H9 (cell line): ENCODE measurements around the gene ZIK1. TPM values are rescaled to one million over a fixed set of nuclear protein-coding genes. Genes with fewer than 3 reads are reported as not detected.

Experiments
- DNase-seq: peaks from one replicate; pipeline ENCODE4 v3.0.0-alpha.2; 2017
- H2AFZ ChIP-seq: one replicate; pipeline ENCODE4 v1.6.1; 2013; ENCODE audit warnings: mild to moderate bottlenecking, low read length, control low read depth, moderate library complexity
- H2AK5ac ChIP-seq: 2 replicates; pipeline ENCODE4 v1.6.1; 2013; ENCODE audit warnings: low read length, control low read depth, mixed read lengths; ENCODE audit not compliant: insufficient read length
- H2BK120ac ChIP-seq: one replicate; pipeline ENCODE4 v1.6.1; 2013; ENCODE audit warnings: low read depth, mild to moderate bottlenecking, low read length, control low read depth, inconsistent platforms; ENCODE audit not compliant: poor library complexity, severe bottlenecking
- H2BK12ac ChIP-seq: 2 replicates; pipeline ENCODE4 v1.6.1; 2013; ENCODE audit warnings: low read length, control low read depth, mixed read lengths, low read depth; ENCODE audit not compliant: insufficient read length
- H2BK15ac ChIP-seq: 2 replicates; pipeline ENCODE4 v1.6.1; 2013; ENCODE audit warnings: low read depth, low read length, control low read depth
- H2BK20ac ChIP-seq: one replicate; pipeline ENCODE4 v1.6.1; 2013; ENCODE audit warnings: low read depth, mild to moderate bottlenecking, low read length, control low read depth, inconsistent platforms; ENCODE audit not compliant: poor library complexity, severe bottlenecking
- H2BK5ac ChIP-seq: 2 replicates; pipeline ENCODE4 v1.6.1; 2013; ENCODE audit warnings: low read length, control low read depth, mixed read lengths; ENCODE audit not compliant: insufficient read length
- H3K14ac ChIP-seq: 2 replicates; pipeline ENCODE4 v1.6.1; 2013; ENCODE audit warnings: low read length, control low read depth; ENCODE audit not compliant: insufficient read depth
- H3K18ac ChIP-seq: 2 replicates; pipeline ENCODE4 v1.6.1; 2013; ENCODE audit warnings: low read depth, mild to moderate bottlenecking, mixed read lengths, low read length, control low read depth; ENCODE audit not compliant: insufficient read length
- H3K23ac ChIP-seq: 2 replicates; pipeline ENCODE4 v1.6.1; 2013; ENCODE audit warnings: low read length, control low read depth, mixed read lengths, low read depth; ENCODE audit not compliant: insufficient read length
- H3K23me2 ChIP-seq: 2 replicates; pipeline ENCODE4 v1.6.1; 2013; ENCODE audit warnings: low read depth, mild to moderate bottlenecking, mixed read lengths, low read length, control low read depth; ENCODE audit not compliant: insufficient read length, poor library complexity, severe bottlenecking
- H3K27ac ChIP-seq: 2 replicates; pipeline ENCODE4 v1.5.1; 2013; ENCODE audit warnings: low read length, control low read depth, mixed read lengths, low read depth; ENCODE audit not compliant: insufficient read length
- H3K27me3 ChIP-seq: 2 replicates; pipeline ENCODE4 v1.6.1; 2013; ENCODE audit warnings: low read length, control low read depth, inconsistent platforms; ENCODE audit not compliant: insufficient read depth
- H3K4ac ChIP-seq: 2 replicates; pipeline ENCODE4 v1.6.1; 2013; ENCODE audit warnings: low read depth, mild to moderate bottlenecking, control low read depth, inconsistent platforms, low read length, moderate library complexity
- H3K4me1 ChIP-seq: 2 replicates; pipeline ENCODE4 v1.6.1; 2013; ENCODE audit warnings: low read length, control low read depth, inconsistent platforms; ENCODE audit not compliant: insufficient read depth
- H3K4me2 ChIP-seq: 2 replicates; pipeline ENCODE4 v1.6.1; 2013; ENCODE audit warnings: low read length, control low read depth, mixed read lengths; ENCODE audit not compliant: insufficient read length, insufficient read depth
- H3K56ac ChIP-seq: 2 replicates; pipeline ENCODE4 v1.6.1; 2013; ENCODE audit warnings: low read depth, mild to moderate bottlenecking, mixed read lengths, low read length, control low read depth; ENCODE audit not compliant: insufficient read length
- H3K79me1 ChIP-seq: 2 replicates; pipeline ENCODE4 v1.6.1; 2013; ENCODE audit warnings: low read depth, mild to moderate bottlenecking, moderate library complexity, low read length, control low read depth, inconsistent platforms; ENCODE audit not compliant: insufficient read depth, poor library complexity, severe bottlenecking
- H3K79me2 ChIP-seq: 2 replicates; pipeline ENCODE4 v1.6.1; 2013; ENCODE audit warnings: low read length, control low read depth, inconsistent platforms; ENCODE audit not compliant: insufficient read depth
- H3K9ac ChIP-seq: 2 replicates; pipeline ENCODE4 v1.6.1; 2013; ENCODE audit warnings: low read length, control low read depth, mixed read lengths; ENCODE audit not compliant: insufficient read length; ENCODE audit errors: extremely low read depth
- H3K9me3 ChIP-seq: one replicate; pipeline ENCODE4 v1.6.1; 2013; ENCODE audit warnings: low read depth, low read length, inconsistent platforms; ENCODE audit not compliant: control insufficient read depth
- H3T11ph ChIP-seq: one replicate; pipeline ENCODE4 v1.6.1; 2013; ENCODE audit warnings: mild to moderate bottlenecking, low read length, control low read depth, inconsistent platforms
- H4K20me1 ChIP-seq: one replicate; pipeline ENCODE4 v1.6.1; 2013; ENCODE audit not compliant: control insufficient read depth, insufficient read length, insufficient read depth
- H4K5ac ChIP-seq: 2 replicates; pipeline ENCODE4 v1.6.1; 2013; ENCODE audit warnings: low read depth, mild to moderate bottlenecking, mixed read lengths, low read length, control low read depth; ENCODE audit not compliant: insufficient read length
- H4K8ac ChIP-seq: replicated peaks from 2 replicates; pipeline ENCODE4 v1.6.1; 2013; ENCODE audit warnings: low read length, control low read depth, mixed read lengths, low read depth; ENCODE audit not compliant: insufficient read length
- H4K91ac ChIP-seq: 2 replicates; pipeline ENCODE4 v1.6.1; 2013; ENCODE audit warnings: low read depth, mild to moderate bottlenecking, moderate library complexity, mixed read lengths, low read length, control low read depth; ENCODE audit not compliant: insufficient read length
- H3K27ac Mint-ChIP-seq, 3 experiments: 2 replicates in 2 of 3; 3 replicates in 1 of 3; pipeline ENCODE4 v1.8.0; 2020 to 2021; ENCODE audit warnings: mixed read lengths in 3 of 3, mild to moderate bottlenecking in 1 of 3, moderate library complexity in 1 of 3
- H3K27me3 Mint-ChIP-seq: 2 replicates; pipeline ENCODE4 v1.8.0; 2021; ENCODE audit warnings: low read depth, mild to moderate bottlenecking, moderate library complexity, mixed read lengths
- H3K36me3 Mint-ChIP-seq, 3 experiments: 2 replicates in 2 of 3; 3 replicates in 1 of 3; pipeline ENCODE4 v1.8.0; 2020 to 2021; ENCODE audit warnings: low read depth in 3 of 3, mixed read lengths in 3 of 3; ENCODE audit not compliant: insufficient read depth in 1 of 3
- H3K4me1 Mint-ChIP-seq, 2 experiments: 2 replicates each; pipeline ENCODE4 v1.8.0; 2020; ENCODE audit warnings: mixed read lengths in 2 of 2
- H3K4me3 Mint-ChIP-seq, 2 experiments: 2 replicates in 1 of 2; 3 replicates in 1 of 2; pipeline ENCODE4 v1.8.0; 2020 to 2021; ENCODE audit warnings: mild to moderate bottlenecking in 2 of 2, mixed read lengths in 2 of 2, moderate library complexity in 1 of 2
- H3K9me3 Mint-ChIP-seq, 2 experiments: 2 replicates in 1 of 2; 3 replicates in 1 of 2; pipeline ENCODE4 v1.8.0; 2020; ENCODE audit warnings: mild to moderate bottlenecking in 2 of 2, mixed read lengths in 2 of 2, moderate library complexity in 1 of 2
- WGBS: extraction: QIAGEN DNeasy Blood & Tissue Kit; methylation state at CpG from one replicate; pipeline ENCODE4 v1.1.7; 2013; ENCODE audit warnings: missing lambda C conversion rate, low lambda C conversion rate, mixed read lengths; ENCODE audit not compliant: insufficient read length; ENCODE audit errors: extremely low coverage; 5-methylcytosine and 5-hydroxymethylcytosine counted together
- total RNA-seq: library from RNA; stranded (reverse); gene quantifications from 2 replicates; pipeline ENCODE4 v1.2.1, GENCODE V29; 2021
- TF ChIP-seq, protein P1 (sequence below): fragments of 200-600 bp; sonication (generic); conservative IDR thresholded peaks from 3 replicates; pipeline ENCODE4 v1.8.0; 2021; ENCODE audit warnings: antibody characterized with exemption, mild to moderate bottlenecking

The ZIK1 gene
- total RNA-seq, 1 experiment from 2014 or later: 27.8 TPM

GRCh38 chr19:57572415-57572947 is 11.5 kb upstream of the ZIK1 start:
- Histone ChIP-seq H3K4ac (no peak overlapping the region), H3K27me3 (no peaks in the 10 kb centered on the region), H2BK5ac (no peak overlapping the region), H3K27ac (no peak overlapping the region), H3K23ac (no peak overlapping the region), H3K23me2 (no peaks in the 10 kb centered on the region), H4K8ac (no peak overlapping the region), H4K91ac (no peak overlapping the region), H3K4me1 (no peaks in the 10 kb centered on the region), H3K14ac (no peak overlapping the region), H2BK12ac (no peak overlapping the region), H3K18ac (no peak overlapping the region), H2AK5ac (no peak overlapping the region), H4K20me1 (no peaks in the 10 kb centered on the region), H3T11ph (no peak overlapping the region), H3K79me2 (peaks cover 2% of the 10 kb centered on the region; the same call in 1 of the 2 replicates), H3K56ac (no peak overlapping the region), H3K4me2 (no peak overlapping the region), H4K5ac (no peak overlapping the region), H3K9ac (no peak overlapping the region), H3K9me3 (peaks cover 91% of the 10 kb centered on the region), H3K79me1 (no peaks in the 10 kb centered on the region), H2BK120ac (no peak overlapping the region), H2BK15ac (no peak overlapping the region), H2AFZ (no peak overlapping the region), H2BK20ac (no peak overlapping the region)
- TF ChIP-seq, protein P1, sequence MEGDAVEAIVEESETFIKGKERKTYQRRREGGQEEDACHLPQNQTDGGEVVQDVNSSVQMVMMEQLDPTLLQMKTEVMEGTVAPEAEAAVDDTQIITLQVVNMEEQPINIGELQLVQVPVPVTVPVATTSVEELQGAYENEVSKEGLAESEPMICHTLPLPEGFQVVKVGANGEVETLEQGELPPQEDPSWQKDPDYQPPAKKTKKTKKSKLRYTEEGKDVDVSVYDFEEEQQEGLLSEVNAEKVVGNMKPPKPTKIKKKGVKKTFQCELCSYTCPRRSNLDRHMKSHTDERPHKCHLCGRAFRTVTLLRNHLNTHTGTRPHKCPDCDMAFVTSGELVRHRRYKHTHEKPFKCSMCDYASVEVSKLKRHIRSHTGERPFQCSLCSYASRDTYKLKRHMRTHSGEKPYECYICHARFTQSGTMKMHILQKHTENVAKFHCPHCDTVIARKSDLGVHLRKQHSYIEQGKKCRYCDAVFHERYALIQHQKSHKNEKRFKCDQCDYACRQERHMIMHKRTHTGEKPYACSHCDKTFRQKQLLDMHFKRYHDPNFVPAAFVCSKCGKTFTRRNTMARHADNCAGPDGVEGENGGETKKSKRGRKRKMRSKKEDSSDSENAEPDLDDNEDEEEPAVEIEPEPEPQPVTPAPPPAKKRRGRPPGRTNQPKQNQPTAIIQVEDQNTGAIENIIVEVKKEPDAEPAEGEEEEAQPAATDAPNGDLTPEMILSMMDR: no peak
- Mint-ChIP-seq H3K9me3 (peaks cover 97% of the 10 kb centered on the region in 2 experiments), H3K4me3 (no peak overlapping the region), H3K27me3 (peaks cover 17% of the 10 kb centered on the region), H3K4me1 (no peaks in the 10 kb centered on the region; a peak in 1 of 4 replicates), H3K27ac (no peak overlapping the region), H3K36me3 (peaks cover 70 to 78% (median 75%) of the 10 kb centered on the region in 3 experiments)
- no peak for DNase-seq
- no CpG with 5 or more reads among the region's 3 CpGs for WGBS
